ENCODE measurements around the gene MAPK8.

Gene MAPK8

DNA sequence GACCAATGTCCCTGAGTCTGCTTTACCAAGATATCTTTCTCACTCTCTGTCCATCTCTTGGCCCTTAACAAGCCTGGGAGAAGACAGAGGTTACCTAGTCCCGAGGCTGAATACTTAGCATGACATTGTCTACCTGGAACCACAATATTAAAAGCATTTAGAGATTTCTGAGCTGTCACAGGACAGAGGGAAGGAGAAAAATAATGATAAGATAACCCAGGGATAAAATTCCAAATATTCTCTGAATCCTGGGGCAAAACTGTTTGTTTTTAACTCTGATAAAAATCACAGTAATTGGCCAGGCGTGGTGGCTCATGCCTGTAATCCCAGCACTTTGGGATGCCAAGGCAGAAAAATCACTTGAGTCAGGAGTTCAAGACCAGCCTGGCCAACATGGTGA is 12.0 kb upstream of the MAPK8 start:
- DNase-seq = no peak

- DNase-seq = no peak
Measured at GRCh38 chr10:48296576-48297098, 9.8 kb upstream of the MAPK8 start.

DNA sequence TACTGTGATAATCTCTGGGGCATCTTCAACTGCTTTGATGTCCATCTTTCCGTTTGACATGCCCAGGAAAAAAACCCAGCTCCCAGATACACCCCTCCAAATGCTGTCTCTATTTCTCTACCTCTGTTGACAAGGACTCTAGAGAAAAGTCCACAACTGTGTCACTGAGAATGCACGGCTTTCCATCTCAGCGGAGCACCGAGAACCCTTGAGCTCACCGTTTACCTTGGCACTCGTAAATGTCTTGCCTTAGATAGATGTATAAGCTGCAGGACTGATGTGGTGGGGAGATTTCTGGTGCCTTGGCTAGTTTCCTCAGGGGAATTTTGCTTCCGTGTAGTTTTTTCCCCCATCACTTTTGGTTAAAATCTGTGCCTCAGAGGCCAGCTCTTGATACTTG is 7.4 kb upstream of the MAPK8 start:
- no peak for DNase-seq

- DNase-seq = no peak
Measured at GRCh38 chr10:48299692-48300091, 6.8 kb upstream of the MAPK8 start.

GRCh38 chr10:48300556-48300955 is 5.9 kb upstream of the MAPK8 start:
- no peak for DNase-seq

GRCh38 chr10:48302515-48303476 is 3.7 kb upstream of the MAPK8 start:
- no peak for DNase-seq

DNA sequence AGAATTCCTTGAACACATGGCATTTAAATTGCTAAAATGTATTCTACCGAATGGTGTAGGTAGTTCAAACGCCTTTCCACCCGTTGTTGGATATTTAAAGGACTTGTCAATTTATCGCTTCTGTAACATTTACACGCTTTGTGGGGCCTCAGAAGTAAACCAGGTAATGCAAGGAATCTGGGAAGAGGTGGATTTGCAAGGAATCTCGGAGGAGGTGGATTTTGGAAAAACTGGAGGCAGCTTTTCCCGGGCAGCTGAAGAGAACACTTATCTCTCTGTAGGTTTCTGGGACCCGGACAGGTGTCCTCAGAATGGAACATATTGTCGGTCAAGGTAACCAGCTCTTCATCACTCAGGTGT is 592 bp upstream of the MAPK8 start:
- DNase-seq = no peak

GRCh38 chr10:48306870-48307710 is 613 bp downstream of the MAPK8 start:
- DNase-seq = peak; percentile 63 to 70

GRCh38 chr10:48307711-48308018 is 1.2 kb downstream of the MAPK8 start:
- DNase-seq = no peak

GRCh38 chr10:48309711-48310226 is 3.3 kb downstream of the MAPK8 start:
- no peak for DNase-seq

- no peak for DNase-seq
Measured at GRCh38 chr10:48314107-48314506, 7.6 kb downstream of the MAPK8 start.

- no peak for DNase-seq
Measured at GRCh38 chr10:48316236-48316635, 9.8 kb downstream of the MAPK8 start.

GRCh38 chr10:48317321-48317990 is 11.0 kb downstream of the MAPK8 start:
- DNase-seq = no peak

DNA sequence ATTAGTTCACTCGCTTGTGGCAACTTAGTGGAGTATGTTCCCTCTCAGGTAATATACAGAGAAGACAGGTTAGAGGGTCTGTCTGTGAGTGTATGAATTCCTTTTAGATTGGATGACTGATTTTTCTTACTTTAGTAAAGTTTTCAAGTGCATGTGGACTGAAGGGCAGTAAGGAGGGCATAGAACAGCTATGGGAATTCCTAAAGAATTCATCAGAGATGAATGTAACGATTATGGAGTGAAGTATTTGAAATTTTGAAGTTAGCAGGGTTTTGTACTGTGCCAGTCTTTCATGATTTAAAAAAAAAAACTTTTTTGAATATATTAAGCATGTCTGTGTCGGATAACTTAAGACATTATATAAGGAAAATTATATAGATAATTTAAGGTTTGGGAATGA is 15.5 kb downstream of the MAPK8 start:
- DNase-seq = no peak

GRCh38 chr10:48324580-48324979 is 18.1 kb downstream of the MAPK8 start:
- DNase-seq = no peak

DNA sequence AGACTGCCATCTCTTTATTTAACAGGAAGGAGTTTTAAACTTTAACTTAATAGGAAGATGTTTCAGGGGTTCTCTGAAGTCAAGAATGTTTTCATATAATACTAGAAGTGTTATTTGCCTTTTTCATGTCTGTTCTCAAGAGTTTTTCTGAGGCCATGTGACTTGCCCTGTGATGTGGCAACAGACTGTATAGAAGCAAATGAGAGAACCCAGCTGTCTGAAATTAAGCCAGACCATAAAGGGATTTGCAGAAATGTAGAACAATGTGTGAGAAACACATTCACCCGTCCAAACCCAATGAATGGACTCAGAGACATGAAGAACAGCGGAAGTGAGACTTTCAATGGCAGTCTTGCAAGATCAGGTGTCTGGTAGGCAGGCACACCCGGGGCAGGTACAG is 23.8 kb downstream of the MAPK8 start:
- no peak for DNase-seq

DNA sequence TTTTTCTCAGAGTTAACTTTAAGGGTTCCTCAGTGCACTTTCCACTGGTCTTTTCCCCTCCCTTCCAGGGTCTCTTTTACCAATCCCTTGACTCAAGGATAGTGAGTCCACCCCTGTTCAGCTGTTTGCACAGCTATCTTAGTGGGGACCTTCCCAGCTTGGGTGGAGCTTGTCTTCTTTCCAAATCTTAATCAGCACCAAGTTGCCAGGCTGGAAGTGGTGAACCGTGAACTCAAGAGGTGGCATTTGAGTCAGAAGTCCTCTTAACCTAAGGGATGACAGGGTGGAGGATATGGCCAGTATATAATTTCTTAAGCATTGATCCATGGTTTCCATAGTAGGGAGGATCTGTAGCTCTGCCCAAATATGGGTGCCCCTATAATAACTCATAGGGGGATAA is 25.0 kb downstream of the MAPK8 start:
- DNase-seq = no peak

- no peak for DNase-seq
Measured at GRCh38 chr10:48332166-48332870, 25.8 kb downstream of the MAPK8 start.

DNA sequence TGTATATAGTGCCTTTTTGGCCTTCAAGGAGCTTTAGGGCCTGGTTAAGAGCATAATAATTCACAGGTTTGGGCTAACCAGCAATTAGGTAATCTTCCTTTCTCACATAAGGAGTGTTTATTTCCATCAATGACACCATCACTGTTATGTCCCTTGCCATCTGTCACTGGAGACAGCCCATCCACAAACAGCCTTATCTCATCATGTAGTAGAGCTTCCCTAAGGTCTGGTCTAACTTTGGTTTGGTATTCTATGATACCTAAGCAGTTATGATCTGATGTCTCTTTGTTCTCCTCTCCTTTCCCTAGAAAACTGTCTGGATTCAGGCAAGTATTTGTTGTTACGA is 26.4 kb downstream of the MAPK8 start:
- DNase-seq = no peak

DNA sequence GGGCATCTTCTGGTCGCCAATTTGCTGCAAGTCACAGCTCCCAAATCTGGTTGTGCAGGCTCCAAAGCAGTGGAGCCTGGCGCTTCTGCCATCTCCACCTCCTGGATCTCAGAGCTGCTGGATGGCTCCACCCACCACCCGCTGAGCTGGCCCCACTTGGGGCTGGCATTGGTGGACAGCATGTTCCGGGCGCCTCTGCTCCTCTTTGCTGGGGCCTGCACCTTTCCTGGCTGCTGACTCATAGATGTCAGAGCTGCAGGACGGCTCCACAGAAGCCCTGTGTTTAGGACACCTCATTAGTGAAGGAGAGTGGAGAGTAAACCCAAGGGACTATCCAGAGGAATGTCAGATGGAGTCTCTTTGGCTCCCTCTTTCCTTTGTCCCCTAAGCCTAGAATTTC is 27.4 kb downstream of the MAPK8 start:
- DNase-seq = no peak

DNA sequence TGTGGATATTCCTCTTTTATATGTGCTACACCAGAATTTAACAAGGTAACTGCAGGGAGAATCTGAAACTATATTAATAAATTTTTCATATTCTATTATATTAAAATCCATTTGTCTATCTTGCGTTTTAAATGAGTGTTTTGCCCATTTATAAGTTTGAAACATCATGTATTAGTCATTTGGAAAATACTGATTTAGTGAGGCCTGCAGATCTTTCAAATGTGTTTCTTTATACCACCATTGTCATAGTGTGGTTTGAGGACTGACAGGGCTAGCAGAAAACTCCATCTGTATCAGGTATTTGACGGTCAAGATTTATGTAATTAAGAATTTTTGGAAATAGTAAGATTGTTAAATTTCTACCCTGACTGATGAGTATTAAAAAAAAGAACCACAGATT is 29.3 kb downstream of the MAPK8 start:
- no peak for DNase-seq

GRCh38 chr10:48336978-48337599 is 30.6 kb downstream of the MAPK8 start:
- DNase-seq = no peak

All from activated CD4-positive, alpha-beta T cell treated with anti-CD3 and anti-CD28 coated beads, Interleukin-2, amount 50 U/mL, for 4 hours (primary cell).